SU-DHL-6 (cell line): ENCODE data around the gene GRK3.

ENCODE experiments used
- H2AFZ ChIP-seq: fragments of 200-600 bp; sonication (generic); 2 replicates; pipeline ENCODE4 v1.6.1; 2014; ENCODE audit warnings: low read depth, mild to moderate bottlenecking, moderate library complexity, mixed read lengths, antibody characterized with exemption, low read length; ENCODE audit not compliant: severe bottlenecking
- H3F3A ChIP-seq: fragments of 200-600 bp; shearing (Covaris generic); 2 replicates; pipeline ENCODE4 v1.6.0; 2016; ENCODE audit warnings: antibody characterized with exemption, mild to moderate bottlenecking; ENCODE audit not compliant: insufficient read depth
- H3K27ac ChIP-seq: fragments of 200-600 bp; sonication (generic); 2 replicates; pipeline ENCODE4 v1.5.1; 2016; ENCODE audit warnings: low read depth, mild to moderate bottlenecking, low read length, moderate library complexity, mixed read lengths
- H3K27me3 ChIP-seq: fragments of 200-600 bp; sonication (generic), shearing (Covaris generic); 2 replicates; pipeline ENCODE4 v1.6.0; 2014; ENCODE audit warnings: mild to moderate bottlenecking, low read length
- H3K36me3 ChIP-seq: fragments of 200-600 bp; sonication (generic); 2 replicates; pipeline ENCODE4 v1.6.1; 2014; ENCODE audit warnings: mild to moderate bottlenecking, low read length, mixed read lengths
- H3K4me2 ChIP-seq: fragments of 300-600, 200-600 bp; shearing (Covaris generic), sonication (generic); 2 replicates; pipeline ENCODE4 v1.6.0; 2014; ENCODE audit warnings: low read length, low read depth, mild to moderate bottlenecking; ENCODE audit not compliant: poor library complexity, severe bottlenecking
- H3K4me3 ChIP-seq: fragments of 200-600 bp; sonication (generic); 2 replicates; pipeline ENCODE4 v1.5.1; 2014; ENCODE audit warnings: antibody characterized with exemption, low read length, mild to moderate bottlenecking, mixed read lengths; ENCODE audit not compliant: insufficient read depth, poor library complexity, severe bottlenecking
- H3K79me2 ChIP-seq: fragments of 200-600 bp; sonication (generic); 2 replicates; pipeline ENCODE4 v1.6.1; 2014; ENCODE audit warnings: mild to moderate bottlenecking, low read length, moderate library complexity; ENCODE audit not compliant: insufficient read depth
- H3K9ac ChIP-seq: fragments of 200-600 bp; sonication (generic); 2 replicates; pipeline ENCODE4 v1.7.0; 2014; ENCODE audit warnings: mild to moderate bottlenecking, low read length
- H3K9me2 ChIP-seq: fragments of 200-600 bp; sonication (generic); replicated peaks from 2 replicates; pipeline ENCODE4 v1.6.1; 2014; ENCODE audit warnings: low read length; ENCODE audit not compliant: insufficient read depth
- H3K9me3 ChIP-seq: fragments of 200-600 bp; sonication (generic); 2 replicates; pipeline ENCODE4 v1.6.1; 2014; ENCODE audit warnings: low read length, mixed read lengths; ENCODE audit not compliant: insufficient read depth
- H4K20me1 ChIP-seq: fragments of 200-600 bp; sonication (generic); 2 replicates; pipeline ENCODE4 v1.6.1; 2014; ENCODE audit warnings: low read depth, mild to moderate bottlenecking, antibody characterized with exemption, low read length, moderate library complexity, mixed read lengths
- CTCF ChIP-seq: fragments of 200-600 bp; sonication (generic); IDR thresholded peaks from one replicate; pipeline ENCODE4 v1.5.1; 2017; ENCODE audit warnings: antibody characterized with exemption, mild to moderate bottlenecking, low read length, moderate library complexity; ENCODE audit not compliant: insufficient read depth, poor library complexity, severe bottlenecking
- EZH2phosphoT487 ChIP-seq: fragments of 200-600 bp; sonication (generic), shearing (Covaris generic); conservative IDR thresholded peaks from 2 replicates; pipeline ENCODE4 v1.6.1; 2018; ENCODE audit warnings: mild to moderate bottlenecking, antibody characterized with exemption, low read length, moderate library complexity, mixed read lengths

GRK3 gene

GRCh38 chr22:25726241-25726640 lies 161.8 kb downstream of the GRK3 start:
- H3K4me2 ChIP-seq: no peak overlapping the region
- no peaks in the 10 kb centered on the region for H3K79me2 ChIP-seq
- H3K27me3 ChIP-seq: no peaks in the 10 kb centered on the region
- no peaks in the 10 kb centered on the region for H3K36me3 ChIP-seq
- H2AFZ ChIP-seq: no peak overlapping the region
- 0 out of 2 replicates have a peak, but pooled peaks cover 4% of the 10 kb centered on the region for H4K20me1 ChIP-seq
- H3K4me3 ChIP-seq: no peak overlapping the region
- no peak for TF ChIP-seq CTCF
- no peak for TF ChIP-seq EZH2phosphoT487
- no peaks in the 10 kb centered on the region for H3F3A ChIP-seq
- H3K9me3 ChIP-seq: no peaks in the 10 kb centered on the region
- H3K9ac ChIP-seq: no peak overlapping the region
- no peaks in the 10 kb centered on the region for H3K9me2 ChIP-seq
- no peak overlapping the region for H3K27ac ChIP-seq

- Histone ChIP-seq H3K9me3 (no peaks in the 10 kb centered on the region), H3K27ac (no peak overlapping the region), H3K9me2 (no peaks in the 10 kb centered on the region), H3F3A (no peaks in the 10 kb centered on the region), H3K36me3 (no peaks in the 10 kb centered on the region), H3K4me3 (no peak overlapping the region), H3K9ac (no peak overlapping the region), H3K79me2 (no peaks in the 10 kb centered on the region), H3K4me2 (no peak overlapping the region), H2AFZ (no peak overlapping the region), H3K27me3 (no peaks in the 10 kb centered on the region), H4K20me1 (0 out of 2 replicates have a peak, but pooled peaks cover 4% of the 10 kb centered on the region)
- TF ChIP-seq CTCF (no peak), EZH2phosphoT487 (no peak)
Observed at GRCh38 chr22:25728071-25728470, 163.6 kb downstream of the GRK3 start.

GRCh38 chr22:25729016-25729995 lies 164.8 kb downstream of the GRK3 start:
- Histone ChIP-seq H3K27ac (no peak overlapping the region), H3K9me3 (no peaks in the 10 kb centered on the region), H3K36me3 (no peaks in the 10 kb centered on the region), H3K4me2 (no peak overlapping the region), H3K9me2 (no peaks in the 10 kb centered on the region), H3F3A (no peaks in the 10 kb centered on the region), H3K79me2 (no peaks in the 10 kb centered on the region), H2AFZ (no peak overlapping the region), H3K27me3 (no peaks in the 10 kb centered on the region), H3K9ac (no peak overlapping the region), H3K4me3 (no peak overlapping the region), H4K20me1 (0 out of 2 replicates have a peak, but pooled peaks cover 4% of the 10 kb centered on the region)
- no peak for TF ChIP-seq EZH2phosphoT487
- no peak for TF ChIP-seq CTCF
